HL-60/S4 treated with phorbol 12-myristate 13-acetate at 8.2 ng/mL for 4 days and 3 days (cell line): ENCODE data around the gene ANKS1A.
"Not testable (repeated sequence)": the region's sequence is repeated elsewhere in the genome, so short reads cannot be mapped to it uniquely, and the experiment has no call there.

Experiments used
- in situ Hi-C: fragments of 300-500 bp; cut with MboI; formaldehyde crosslinking; loops from 2 replicates; pipeline ENCODE4 v1.15.0; 2022; ENCODE audit warnings: low sequenced_read_pairs

The ANKS1A gene

DNA sequence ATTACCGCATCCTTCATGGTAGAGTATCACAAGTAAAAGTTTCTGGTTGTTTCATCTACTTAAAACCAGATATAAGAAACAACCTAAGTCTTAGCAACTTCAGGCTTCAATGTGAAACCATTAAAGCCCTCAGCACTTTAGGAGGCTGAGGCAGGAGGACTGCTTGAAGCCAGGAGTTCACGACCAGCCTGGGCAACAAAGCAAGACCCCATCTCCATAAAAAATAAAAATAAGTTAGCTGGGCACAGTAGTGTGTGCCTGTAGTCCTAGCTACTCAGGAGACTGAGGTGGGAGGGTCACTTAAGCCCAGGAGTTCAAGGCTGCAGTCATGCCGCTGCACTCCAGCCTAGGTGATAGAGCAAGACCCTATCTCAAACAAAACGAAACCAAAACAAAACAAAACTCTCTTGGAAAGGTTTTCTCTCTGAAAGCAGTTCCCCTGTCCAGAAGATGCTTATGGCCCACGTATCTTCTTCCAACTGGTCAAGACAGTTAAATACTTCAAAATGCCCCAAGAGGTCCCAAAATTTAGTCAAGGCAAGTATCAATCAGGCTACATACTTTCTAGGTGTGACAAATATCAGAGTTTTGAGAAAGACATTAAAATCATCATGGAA lies 11.1 kb upstream of the ANKS1A start:
- in situ Hi-C loops, result no loop called here

DNA sequence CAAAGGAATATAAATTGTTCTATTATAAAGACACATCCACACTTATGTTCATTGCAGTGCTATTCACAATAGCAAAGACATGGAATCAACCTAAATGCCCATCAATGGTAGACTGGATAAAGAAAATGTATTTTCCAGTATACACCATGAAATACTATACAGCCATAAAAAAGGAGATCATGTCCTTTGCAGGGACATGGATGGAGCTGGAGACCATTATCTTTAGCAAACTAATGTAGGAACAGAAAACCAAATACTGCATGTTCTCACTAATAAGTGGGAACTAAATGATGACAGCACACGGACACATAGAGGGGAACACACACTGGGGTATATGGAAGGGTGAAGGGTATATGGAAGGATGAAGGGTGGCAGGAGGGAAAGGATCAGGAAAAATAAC lies 5.0 kb upstream of the ANKS1A start:
- in situ Hi-C loops, result not testable (repeated sequence)

DNA sequence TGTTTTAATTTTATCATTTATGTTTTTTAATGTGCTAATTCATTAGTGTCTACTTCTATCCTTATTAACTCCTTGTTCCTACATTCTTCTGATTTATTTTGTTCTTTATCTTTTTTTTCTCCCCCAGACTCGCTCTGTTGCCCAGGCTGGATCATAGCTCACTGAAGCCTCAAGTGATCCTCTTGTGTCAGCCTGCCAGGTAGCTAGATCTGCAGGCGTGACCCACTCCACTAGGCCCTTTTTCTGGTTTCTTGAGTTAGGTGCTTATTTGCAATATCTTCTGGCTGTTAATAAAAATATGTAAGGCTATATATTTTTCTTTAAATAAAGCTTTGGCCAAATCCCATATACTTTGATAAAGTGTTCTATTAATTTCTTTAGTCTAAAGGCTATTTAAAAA lies 4.1 kb upstream of the ANKS1A start:
- in situ Hi-C loops, result no loop called here

DNA sequence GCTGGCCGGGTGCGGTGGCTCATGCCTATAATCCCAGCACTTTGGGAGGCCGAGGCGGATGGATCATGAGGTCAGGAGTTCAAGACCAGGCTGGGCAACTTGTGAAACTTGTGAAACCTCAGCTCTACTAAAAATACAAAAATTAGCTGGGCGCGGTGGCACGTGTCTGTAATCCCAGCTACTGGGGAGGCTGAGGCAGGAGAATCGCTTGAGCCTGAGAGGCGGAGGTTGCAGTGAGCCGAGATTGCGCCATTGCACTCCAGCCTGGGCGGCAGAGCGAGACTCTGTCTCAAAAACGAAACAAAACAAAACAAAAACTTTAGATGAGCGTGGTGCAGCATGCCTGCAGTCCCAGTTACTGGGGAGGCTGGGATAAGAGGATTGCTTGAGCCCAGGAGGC lies 3.2 kb upstream of the ANKS1A start:
- in situ Hi-C loops, result not testable (repeated sequence)

- in situ Hi-C loops, result no loop called here
Observed at GRCh38 chr6:34887753-34888513, 1.1 kb upstream of the ANKS1A start, which contains the start of gene TAF11. Gene TAF11, minus strand, starts transcription at chr6:34888042. Its CDS starts 85 bp downstream, at chr6:34887957.

DNA sequence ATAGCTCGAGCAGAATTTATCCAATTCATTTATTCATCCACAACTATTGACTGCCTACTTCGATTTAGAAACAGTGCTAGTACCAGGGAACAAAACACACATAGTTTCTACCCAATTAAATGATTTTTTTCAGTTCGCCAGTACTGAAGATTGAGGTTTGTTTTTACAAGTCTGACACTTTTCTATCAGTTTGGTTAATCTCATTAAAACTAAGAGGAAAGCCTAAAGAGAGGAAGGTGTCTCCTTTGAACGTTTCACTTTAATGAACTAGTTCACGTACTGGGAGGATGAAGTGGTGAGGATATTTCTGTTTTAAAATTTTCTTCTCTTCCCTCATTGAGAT lies 570 bp upstream of the ANKS1A start:
- in situ Hi-C loops, result no loop called here

GRCh38 chr6:34890533-34890925 lies 1.5 kb downstream of the ANKS1A start:
- in situ Hi-C loops, result no loop called here

GRCh38 chr6:34891296-34891695 lies 2.2 kb downstream of the ANKS1A start:
- in situ Hi-C loops, result no loop called here

GRCh38 chr6:34894693-34895092 lies 5.6 kb downstream of the ANKS1A start:
- in situ Hi-C loops, result no loop called here

DNA sequence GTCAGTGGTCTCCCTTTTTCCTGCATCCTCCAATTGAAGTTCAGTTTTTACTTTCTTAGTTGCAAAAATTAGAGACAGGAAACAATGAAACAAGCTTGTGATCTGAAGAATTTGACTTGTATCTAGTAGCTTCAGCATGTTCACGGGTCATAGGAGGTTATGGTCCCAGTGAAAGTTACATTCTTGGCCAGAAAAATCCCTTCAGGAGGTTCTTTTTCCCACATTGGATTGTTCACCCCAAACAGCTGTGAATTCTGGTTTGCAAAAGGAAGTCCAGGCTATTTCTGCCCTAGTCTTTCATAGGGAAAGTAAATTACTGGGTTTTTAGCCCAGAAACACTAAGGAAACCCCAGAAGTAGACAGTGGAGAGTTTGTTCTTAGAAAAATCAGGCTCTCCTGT lies 8.1 kb downstream of the ANKS1A start:
- in situ Hi-C loops, result no loop called here

- in situ Hi-C loops, result no loop called here
Observed at GRCh38 chr6:34897716-34898115, 8.7 kb downstream of the ANKS1A start.

- in situ Hi-C loops, result not testable (repeated sequence)
Observed at GRCh38 chr6:34899748-34900147, 10.7 kb downstream of the ANKS1A start.

DNA sequence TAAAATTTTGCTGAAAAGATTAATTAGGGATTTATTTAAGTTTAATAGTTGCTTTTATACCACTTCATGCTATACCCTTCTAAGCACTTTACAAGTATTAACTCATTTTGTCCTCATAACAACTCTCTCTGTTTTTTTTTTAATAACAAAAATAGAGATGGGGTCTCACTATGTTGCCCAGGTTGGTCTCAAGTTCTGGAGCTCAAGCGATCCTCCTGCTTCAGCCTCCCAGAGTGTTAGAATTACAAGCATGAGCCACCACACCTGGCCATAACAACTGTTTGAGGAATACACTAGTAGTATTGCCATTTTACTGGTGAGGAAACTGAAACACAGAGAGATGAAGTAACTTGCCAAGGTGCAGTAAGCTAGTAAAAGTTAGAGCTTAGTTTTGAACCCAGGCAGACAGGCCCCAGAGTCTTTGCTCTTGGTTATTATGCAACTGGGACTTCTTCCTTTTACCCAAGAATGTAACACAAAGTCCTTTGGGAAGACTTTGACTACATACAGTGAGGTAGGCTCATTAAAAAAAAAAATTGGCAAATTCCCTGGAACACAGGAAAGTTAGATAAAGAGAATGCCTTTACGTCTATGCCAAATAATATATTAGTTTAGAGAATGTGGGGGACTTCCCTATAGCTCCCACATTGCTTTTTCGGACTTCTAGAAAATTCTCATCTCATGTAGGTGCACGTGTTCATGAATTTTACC lies 11.4 kb downstream of the ANKS1A start:
- in situ Hi-C loops, result no loop called here

DNA sequence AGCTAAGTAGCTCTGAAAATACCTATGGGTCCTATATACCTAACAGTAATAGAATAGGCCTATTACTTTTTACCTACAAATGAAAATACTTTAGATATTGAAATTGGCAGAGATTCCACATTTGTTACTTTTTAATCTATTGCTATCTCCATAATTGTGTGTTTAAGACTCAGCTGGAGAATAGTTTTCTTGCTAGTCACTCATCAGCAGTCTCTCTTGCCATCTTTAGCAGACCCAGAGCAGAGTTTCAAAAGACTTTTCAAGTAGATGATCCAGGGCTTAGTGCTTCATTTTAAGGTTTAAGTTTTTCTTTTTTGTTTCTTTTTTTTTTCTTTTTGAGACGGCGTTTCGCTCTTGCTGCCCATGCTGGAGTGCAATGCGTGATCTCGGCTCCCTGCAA lies 12.9 kb downstream of the ANKS1A start:
- in situ Hi-C loops, result no loop called here

DNA sequence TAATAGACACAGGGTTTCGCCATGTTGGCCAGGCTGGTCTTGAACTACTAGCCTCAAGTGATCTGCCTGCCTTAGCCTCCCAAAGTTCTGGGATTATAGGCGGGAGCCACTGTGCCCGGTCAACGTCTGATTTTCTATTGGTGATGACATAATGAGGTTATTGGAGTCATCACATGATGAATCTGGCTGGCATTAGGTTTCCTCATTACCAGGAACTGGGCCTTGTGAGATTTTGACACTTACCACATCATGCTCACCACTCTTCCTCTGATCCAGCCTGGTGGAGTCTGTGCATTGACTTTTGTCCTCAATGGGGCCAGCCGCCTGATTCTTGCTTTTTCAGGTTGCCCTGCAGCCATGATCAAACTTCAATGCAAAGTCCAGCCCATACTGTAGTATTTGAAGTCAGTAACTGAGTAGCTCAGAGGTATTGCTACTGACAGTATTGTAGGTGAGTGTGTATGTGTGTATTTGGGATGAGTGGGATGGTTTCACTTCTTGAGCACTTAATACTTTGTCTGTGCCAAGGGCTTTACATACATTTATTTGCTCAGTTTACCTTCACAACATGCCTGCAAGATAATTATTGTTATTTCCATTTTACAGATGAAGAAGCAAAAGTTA lies 16.0 kb downstream of the ANKS1A start:
- in situ Hi-C loops, result no loop called here

GRCh38 chr6:34906826-34907225 lies 17.8 kb downstream of the ANKS1A start:
- in situ Hi-C loops, result no loop called here

DNA sequence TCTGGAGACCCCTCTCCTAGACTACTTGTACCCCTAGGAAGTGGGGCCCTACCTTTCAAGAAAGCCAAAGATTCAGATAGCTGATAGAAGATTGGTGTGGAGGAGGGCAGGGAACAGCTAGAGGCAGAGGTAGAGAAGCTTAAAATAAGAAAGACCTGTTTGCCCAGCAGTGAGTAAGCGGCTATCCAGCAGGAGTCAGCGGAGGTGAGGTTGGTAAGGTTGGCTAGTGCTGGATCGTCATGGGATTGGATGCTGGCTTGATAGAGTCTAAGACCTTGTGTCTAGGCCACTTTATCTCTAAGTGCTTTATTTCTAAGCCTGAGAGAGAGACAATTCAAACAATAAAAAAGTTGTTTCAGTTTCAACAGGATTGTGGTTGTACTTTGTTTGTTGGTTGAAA lies 19.1 kb downstream of the ANKS1A start:
- in situ Hi-C loops, result no loop called here

DNA sequence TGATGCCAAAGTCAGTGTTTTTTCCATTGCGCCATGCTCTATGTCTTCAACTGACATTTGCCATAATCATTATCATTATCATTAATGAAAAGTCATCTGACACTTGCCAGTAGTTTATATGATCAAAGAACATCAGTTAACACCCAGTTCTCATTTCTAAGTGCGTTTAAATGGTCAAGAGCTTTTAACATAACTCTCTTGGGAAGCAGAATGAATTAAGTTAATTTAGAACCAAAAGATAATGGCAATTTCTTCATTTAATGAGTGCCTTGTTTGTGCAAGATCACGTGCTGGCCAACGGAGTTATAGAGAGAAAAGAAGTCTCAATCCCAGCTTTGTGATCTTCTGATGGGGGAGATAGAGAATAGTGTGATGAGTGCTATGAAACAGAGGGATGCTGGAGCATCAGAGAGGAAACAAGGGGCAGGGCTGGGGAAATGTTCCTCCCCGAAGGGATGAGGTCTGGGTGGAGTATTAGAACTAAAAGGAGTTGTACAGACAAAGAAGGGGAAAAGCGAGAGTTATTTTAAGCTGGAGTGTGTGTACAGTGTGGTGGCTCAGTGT lies 20.3 kb downstream of the ANKS1A start:
- in situ Hi-C loops, result no loop called here

DNA sequence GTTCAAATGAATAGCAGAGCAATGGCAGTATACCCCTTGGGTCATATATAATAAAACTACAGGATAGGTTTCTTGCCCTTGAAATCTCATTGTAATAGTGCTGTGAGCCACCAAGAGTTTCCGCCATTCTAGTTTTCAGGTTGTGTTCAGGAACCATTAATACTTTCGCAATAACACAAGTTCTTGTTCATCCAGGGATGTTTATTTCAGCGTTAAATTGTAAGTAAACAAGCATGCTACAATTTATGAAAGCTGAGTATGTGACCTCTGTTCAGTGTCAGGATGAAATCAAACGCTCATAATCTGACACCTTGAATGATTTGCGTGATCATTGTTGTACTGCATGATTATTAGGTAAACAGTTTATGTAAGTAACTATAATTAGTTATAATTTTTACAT lies 22.8 kb downstream of the ANKS1A start:
- in situ Hi-C loops, result no loop called here

- in situ Hi-C loops, result no loop called here
Observed at GRCh38 chr6:34912715-34913464, 23.8 kb downstream of the ANKS1A start.

GRCh38 chr6:34914358-34914757 lies 25.3 kb downstream of the ANKS1A start:
- in situ Hi-C loops, result no loop called here
